Peyer's patch (tissue), 4 donors: ENCODE measurements around the gene SERPINA6.

Experiments used
- POLR2A ChIP-seq, 2 donors: fragments of 450-650 bp; IDR thresholded peaks; one replicate each; pipeline ENCODE4 v1.5.1; 2017; ENCODE audit warnings: antibody characterized with exemption in 2 of 2, mild to moderate bottlenecking in 2 of 2, moderate library complexity in 2 of 2
- TF ChIP-seq, protein P1 (sequence below), 6 experiments: fragments of 450-650 bp in 4 of 6; fragments of 200-600 bp in 2 of 6; sonication (generic) in 1 of 6; IDR thresholded peaks; one replicate each; pipeline ENCODE4 v1.5.1; 2017 to 2019; ENCODE audit warnings: antibody characterized with exemption in 6 of 6, mild to moderate bottlenecking in 3 of 6, moderate library complexity in 1 of 6

DNA sequence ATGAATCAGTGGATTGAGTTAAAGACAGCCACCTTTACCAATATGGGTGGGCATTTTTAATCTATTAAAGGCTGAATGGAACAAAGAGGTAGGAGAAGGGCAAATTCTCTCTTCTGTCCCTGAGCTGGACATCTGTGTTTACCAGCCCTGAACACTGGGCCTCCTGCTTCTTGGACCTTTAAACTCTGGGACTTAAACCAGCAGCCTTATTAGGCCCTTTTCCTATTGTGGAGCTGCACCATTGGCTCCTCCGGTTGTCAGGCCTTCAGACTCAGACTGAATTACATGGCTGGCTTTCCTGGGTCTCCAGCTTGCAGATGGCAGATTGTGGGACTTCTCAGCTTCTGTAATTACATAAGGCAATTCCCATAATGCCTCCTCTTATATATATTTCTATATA, 6.4 kb downstream of the SERPINA6 start:
- no peak for TF ChIP-seq POLR2A (IDR thresholded peaks at IDR 0.05)
- TF ChIP-seq, protein P1, sequence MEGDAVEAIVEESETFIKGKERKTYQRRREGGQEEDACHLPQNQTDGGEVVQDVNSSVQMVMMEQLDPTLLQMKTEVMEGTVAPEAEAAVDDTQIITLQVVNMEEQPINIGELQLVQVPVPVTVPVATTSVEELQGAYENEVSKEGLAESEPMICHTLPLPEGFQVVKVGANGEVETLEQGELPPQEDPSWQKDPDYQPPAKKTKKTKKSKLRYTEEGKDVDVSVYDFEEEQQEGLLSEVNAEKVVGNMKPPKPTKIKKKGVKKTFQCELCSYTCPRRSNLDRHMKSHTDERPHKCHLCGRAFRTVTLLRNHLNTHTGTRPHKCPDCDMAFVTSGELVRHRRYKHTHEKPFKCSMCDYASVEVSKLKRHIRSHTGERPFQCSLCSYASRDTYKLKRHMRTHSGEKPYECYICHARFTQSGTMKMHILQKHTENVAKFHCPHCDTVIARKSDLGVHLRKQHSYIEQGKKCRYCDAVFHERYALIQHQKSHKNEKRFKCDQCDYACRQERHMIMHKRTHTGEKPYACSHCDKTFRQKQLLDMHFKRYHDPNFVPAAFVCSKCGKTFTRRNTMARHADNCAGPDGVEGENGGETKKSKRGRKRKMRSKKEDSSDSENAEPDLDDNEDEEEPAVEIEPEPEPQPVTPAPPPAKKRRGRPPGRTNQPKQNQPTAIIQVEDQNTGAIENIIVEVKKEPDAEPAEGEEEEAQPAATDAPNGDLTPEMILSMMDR (IDR thresholded peaks at IDR 0.05) = no peak
